PC-3 (cell line): ENCODE data around the gene AP1S1. TPM values are rescaled to one million over a fixed set of nuclear protein-coding genes. Genes with fewer than 3 reads are reported as not detected.
A peak's percentile ranks its signal among the peaks of the same experiment; 100 is the strongest.

ENCODE experiments used
- ATAC-seq: fragments of 200-7000 bp; cut with Tn5 transposase; 2 replicates; pipeline ENCODE4 v1.9.1; 2020; ENCODE audit warnings: mild to moderate bottlenecking, moderate library complexity
- BruUV-seq: library from RNA; stranded (reverse); fragments of 400-500 nt; replicated peaks from 2 replicates; lab custom pipeline; 2021; lab: Mats Ljungman, UMichigan
- CTCF ChIA-PET: fragments of 300-600 bp; sonication (Branson Sonifier 250); formaldehyde crosslinking; loops from one replicate; lab custom pipeline; 2022; ENCODE audit warnings: antibody characterized with exemption; lab: Charles Lee
- POLR2A ChIA-PET: fragments of 300-600 bp; sonication (Branson Sonifier 250); formaldehyde crosslinking; loops from one replicate; lab custom pipeline; 2022; ENCODE audit warnings: antibody characterized with exemption; ENCODE audit not compliant: unreplicated experiment; lab: Charles Lee
- DNase-seq: peaks from one replicate; pipeline ENCODE4 v3.0.0-alpha.2; 2015
- H2AFZ ChIP-seq: fragments of 300-600 bp; sonication (generic); 2 replicates; pipeline ENCODE4 v1.6.0; 2016; ENCODE audit warnings: antibody characterized with exemption, low read length
- H3F3A ChIP-seq: fragments of 300-600 bp; sonication (generic); one replicate; pipeline ENCODE4 v1.6.0; 2017; ENCODE audit warnings: antibody characterized with exemption, low read length, control low read depth, mild to moderate bottlenecking; ENCODE audit not compliant: unreplicated experiment
- H3K27ac ChIP-seq: fragments of 300-600 bp; sonication (generic); 2 replicates; pipeline ENCODE4 v1.5.1; 2016; ENCODE audit warnings: mild to moderate bottlenecking, low read length
- H3K27me3 ChIP-seq: fragments of 300-600 bp; sonication (generic); 2 replicates; pipeline ENCODE4 v1.6.1; 2016; ENCODE audit warnings: low read length, mixed read lengths
- H3K36me3 ChIP-seq: fragments of 300-600 bp; sonication (generic); 2 replicates; pipeline ENCODE4 v1.6.1; 2016; ENCODE audit warnings: low read depth, mixed run types, low read length, mixed read lengths
- H3K4me1 ChIP-seq: fragments of 300-600 bp; sonication (generic); 2 replicates; pipeline ENCODE4 v1.5.1; 2016; ENCODE audit warnings: low read length; ENCODE audit not compliant: insufficient read depth
- H3K4me2 ChIP-seq: fragments of 300-600 bp; sonication (generic); 2 replicates; pipeline ENCODE4 v1.6.0; 2016; ENCODE audit warnings: low read length
- H3K4me3 ChIP-seq: fragments of 300-600 bp; sonication (generic); 2 replicates; pipeline ENCODE4 v1.5.1; 2016; ENCODE audit warnings: mild to moderate bottlenecking, low read length, mixed read lengths
- H3K79me2 ChIP-seq: fragments of 300-600 bp; sonication (generic); 2 replicates; pipeline ENCODE4 v1.6.1; 2017; ENCODE audit warnings: low read length, mixed read lengths
- H3K9ac ChIP-seq: fragments of 300-600 bp; sonication (generic); 2 replicates; pipeline ENCODE4 v1.6.0; 2016; ENCODE audit warnings: mild to moderate bottlenecking, low read length
- H3K9me2 ChIP-seq: fragments of 300-600 bp; sonication (generic); replicated peaks from 2 replicates; pipeline ENCODE4 v1.6.1; 2016; ENCODE audit warnings: mixed run types, low read length, mixed read lengths
- H3K9me3 ChIP-seq: fragments of 300-600 bp; sonication (generic); 2 replicates; pipeline ENCODE4 v1.6.1; 2016; ENCODE audit warnings: low read length, mixed read lengths
- H4K20me1 ChIP-seq: fragments of 300-600 bp; sonication (generic); 2 replicates; pipeline ENCODE4 v1.6.1; 2016; ENCODE audit warnings: low read length, mixed read lengths
- EZH2 ChIP-seq: fragments of 300-600 bp; sonication (generic); IDR thresholded peaks from one replicate; pipeline ENCODE4 v1.6.1; 2017; ENCODE audit warnings: antibody characterized with exemption, mild to moderate bottlenecking, low read length; ENCODE audit not compliant: unreplicated experiment
- EZH2phosphoT487 ChIP-seq: fragments of 300-600 bp; sonication (generic); IDR thresholded peaks from 2 replicates; pipeline ENCODE4 v1.6.1; 2018; ENCODE audit warnings: mild to moderate bottlenecking, antibody characterized with exemption, low read length, borderline replicate concordance
- intact Hi-C: fragments of 100-400 bp; cut with micrococcal nuclease; formaldehyde crosslinking; loops from 2 replicates; pipeline ENCODE4 v1.9.0; 2023
- total RNA-seq: library from RNA; depleted of rRNA; stranded (reverse); fragments of >200 nt; gene quantifications from 2 replicates; pipeline ENCODE4 v1.2.3, GENCODE V29; 2014
- TF ChIP-seq, protein P1 (sequence below): fragments of 300-600 bp; sonication (generic); conservative IDR thresholded peaks from 2 replicates; pipeline ENCODE4 v1.5.1; 2017; ENCODE audit warnings: antibody characterized with exemption, low read depth, mild to moderate bottlenecking, low read length

Gene AP1S1
- total RNA-seq, 1 experiment from 2014 or later: 190 TPM

DNA sequence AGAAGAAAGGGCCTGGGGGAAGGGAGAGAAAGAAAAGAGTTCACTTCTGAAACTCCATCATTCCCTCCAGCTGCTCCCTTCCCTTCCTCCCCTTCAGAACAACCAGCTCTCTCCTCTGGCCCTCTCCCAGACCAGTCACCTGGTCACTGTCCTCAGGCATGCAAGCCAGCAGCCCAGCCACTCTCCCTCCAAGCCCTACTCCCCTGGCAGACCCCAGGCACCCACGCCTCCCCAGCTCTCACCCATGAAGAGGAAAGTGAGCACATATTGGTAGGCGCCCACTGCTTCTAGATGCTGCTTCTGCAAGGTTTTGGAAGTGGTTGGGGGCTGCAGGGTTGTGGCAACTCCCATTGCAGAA, 46.2 kb downstream of the AP1S1 start:
- no TSS peak for BruUV-seq
- H2AFZ ChIP-seq: no peak overlapping the region

DNA sequence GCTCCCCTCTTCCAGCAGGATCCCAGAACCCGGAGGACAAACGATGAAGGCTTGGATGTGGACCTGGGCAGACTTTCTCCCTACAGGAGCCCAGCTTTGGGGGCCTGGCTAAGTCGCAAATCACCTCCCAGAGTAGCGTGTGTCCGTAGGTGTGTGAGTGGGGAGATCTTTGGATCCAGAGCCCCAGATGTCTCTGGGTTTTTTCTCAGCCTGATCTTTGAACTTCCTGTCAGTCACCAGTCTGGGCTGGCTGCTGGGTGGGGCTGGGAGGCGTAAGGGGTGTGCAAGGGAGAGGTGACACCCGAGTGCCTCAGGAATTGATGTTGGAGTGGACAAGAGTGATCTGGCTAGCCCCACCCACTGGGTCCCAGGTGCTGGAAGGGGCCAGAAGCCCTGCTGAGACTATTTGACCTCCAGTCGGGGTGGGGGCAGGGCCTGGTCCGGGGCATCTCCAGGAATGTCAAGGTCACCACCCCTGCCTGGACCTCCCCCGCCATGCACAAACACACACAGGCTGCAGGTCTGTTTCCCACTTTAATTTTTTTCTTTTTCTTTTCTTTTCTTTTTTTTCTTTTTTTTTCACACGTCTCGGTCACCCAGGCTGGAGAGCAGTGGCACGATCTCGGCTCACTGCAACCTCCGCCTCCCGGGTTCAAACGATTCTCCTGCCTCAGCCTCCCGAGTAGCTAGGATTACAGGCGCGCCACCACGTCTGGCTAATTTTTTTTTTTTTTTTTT, 46.8 kb downstream of the AP1S1 start, which contains the start of gene MOGAT3:
Gene MOGAT3, minus strand, starts transcription at position 175 of the 738 bp plus-strand sequence. CDS start 182 bp downstream, outside the sequence.
- no peaks in the 10 kb centered on the region for H3K36me3 ChIP-seq
- H3K4me1 ChIP-seq: no peaks in the 10 kb centered on the region
- ChIA-PET CTCF (no interaction called here), POLR2A (no interaction called here)
- H3K9me2 ChIP-seq: no peaks in the 10 kb centered on the region
- DNase-seq (no peak), ATAC-seq (peak; percentile 35; the same call in 1 of the 2 replicates)
- no peaks in the 10 kb centered on the region for H3K9me3 ChIP-seq
- H3K4me3 ChIP-seq: no peak within 1 kb of the TSS
- no peaks in the 10 kb centered on the region for H3F3A ChIP-seq
- no peaks in the 10 kb centered on the region for H4K20me1 ChIP-seq
- H3K27ac ChIP-seq: no peak within 1 kb of the TSS
- BruUV-seq: no TSS peak
- no peaks in the 10 kb centered on the region for H3K27me3 ChIP-seq
- no peak within 1 kb of the TSS for H2AFZ ChIP-seq
- intact Hi-C loops: no loop called here
- no peak within 1 kb of the TSS for H3K4me2 ChIP-seq
- no peak within 1 kb of the TSS for H3K9ac ChIP-seq
- H3K79me2 ChIP-seq: no peaks in the 10 kb centered on the region
- TF ChIP-seq EZH2: no peak

More for the DNA sequence above, 46.2 kb downstream of the AP1S1 start:
- ChIA-PET CTCF (no interaction called here), POLR2A (interaction anchor here (0.6 kb wide), 1 partner anchor 35 kb away, joined by 6 read pairs; the partner anchor contains the start of gene VGF)
- no peaks in the 10 kb centered on the region for H3F3A ChIP-seq
- no peaks in the 10 kb centered on the region for H3K9me3 ChIP-seq
- no peaks in the 10 kb centered on the region for H3K79me2 ChIP-seq
- no peaks in the 10 kb centered on the region for H4K20me1 ChIP-seq
- DNase-seq (no peak), ATAC-seq (no peak)
- intact Hi-C loops: no loop called here
- TF ChIP-seq, protein P1, sequence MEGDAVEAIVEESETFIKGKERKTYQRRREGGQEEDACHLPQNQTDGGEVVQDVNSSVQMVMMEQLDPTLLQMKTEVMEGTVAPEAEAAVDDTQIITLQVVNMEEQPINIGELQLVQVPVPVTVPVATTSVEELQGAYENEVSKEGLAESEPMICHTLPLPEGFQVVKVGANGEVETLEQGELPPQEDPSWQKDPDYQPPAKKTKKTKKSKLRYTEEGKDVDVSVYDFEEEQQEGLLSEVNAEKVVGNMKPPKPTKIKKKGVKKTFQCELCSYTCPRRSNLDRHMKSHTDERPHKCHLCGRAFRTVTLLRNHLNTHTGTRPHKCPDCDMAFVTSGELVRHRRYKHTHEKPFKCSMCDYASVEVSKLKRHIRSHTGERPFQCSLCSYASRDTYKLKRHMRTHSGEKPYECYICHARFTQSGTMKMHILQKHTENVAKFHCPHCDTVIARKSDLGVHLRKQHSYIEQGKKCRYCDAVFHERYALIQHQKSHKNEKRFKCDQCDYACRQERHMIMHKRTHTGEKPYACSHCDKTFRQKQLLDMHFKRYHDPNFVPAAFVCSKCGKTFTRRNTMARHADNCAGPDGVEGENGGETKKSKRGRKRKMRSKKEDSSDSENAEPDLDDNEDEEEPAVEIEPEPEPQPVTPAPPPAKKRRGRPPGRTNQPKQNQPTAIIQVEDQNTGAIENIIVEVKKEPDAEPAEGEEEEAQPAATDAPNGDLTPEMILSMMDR: no peak
- no peak for TF ChIP-seq EZH2
- TF ChIP-seq EZH2phosphoT487: no peak
- H3K4me1 ChIP-seq: no peaks in the 10 kb centered on the region
- H3K27ac ChIP-seq: no peak overlapping the region
- no peak overlapping the region for H3K4me2 ChIP-seq
- no peaks in the 10 kb centered on the region for H3K9me2 ChIP-seq
- no peak overlapping the region for H3K4me3 ChIP-seq
- H3K9ac ChIP-seq: no peak overlapping the region
- H3K27me3 ChIP-seq: no peaks in the 10 kb centered on the region
- H3K36me3 ChIP-seq: no peaks in the 10 kb centered on the region

DNA sequence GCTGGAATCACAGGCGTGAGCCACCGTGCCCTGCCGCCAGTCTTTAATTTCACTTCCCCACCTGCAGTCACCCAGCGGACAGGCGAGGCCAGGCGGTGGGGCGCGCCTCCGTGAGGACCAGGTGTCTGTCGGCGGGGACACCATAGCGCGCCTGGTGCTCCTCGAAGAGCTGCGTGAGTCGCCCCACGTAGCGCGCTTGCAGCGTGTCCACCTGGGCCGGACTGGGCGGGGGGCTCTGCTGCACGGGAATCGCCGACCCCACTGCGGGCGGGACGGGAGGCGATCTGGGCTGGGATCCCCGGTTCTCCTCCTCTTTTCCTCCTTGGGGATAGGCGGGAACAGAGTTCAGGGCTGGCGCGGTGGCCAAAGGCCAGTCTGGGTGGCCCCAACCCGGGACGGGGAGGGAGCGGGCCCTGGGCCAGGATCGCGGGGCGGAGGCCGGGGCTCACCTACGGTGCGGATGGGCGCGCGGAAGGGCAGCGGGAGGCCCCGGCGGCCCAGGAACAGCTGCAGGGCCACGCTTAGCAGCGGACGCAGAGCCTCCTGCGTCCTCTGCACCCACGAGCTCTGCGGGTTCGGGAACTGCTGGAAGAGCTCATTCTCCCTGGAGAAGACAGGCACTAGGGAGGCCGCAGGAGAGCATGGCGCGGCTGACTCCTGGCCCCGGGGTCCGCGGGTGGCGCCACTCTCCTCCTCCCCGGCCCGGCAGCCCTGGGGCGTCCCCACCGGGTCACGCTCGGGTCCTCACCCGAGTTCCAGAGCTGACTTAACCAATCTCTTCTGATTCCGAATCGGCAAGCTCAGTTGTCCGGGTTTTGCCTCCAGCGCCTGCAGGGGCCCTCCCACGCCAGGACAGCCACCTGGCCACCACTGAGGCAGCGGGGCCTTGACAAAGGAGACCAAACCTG, 47.7 kb downstream of the AP1S1 start:
- Histone ChIP-seq H2AFZ (no peak overlapping the region), H3K4me2 (no peak overlapping the region)
- POLR2A ChIA-PET: no interaction called here

More for the DNA sequence above, 47.7 kb downstream of the AP1S1 start:
- intact Hi-C loops: no loop called here
- no peaks in the 10 kb centered on the region for H3K4me1 ChIP-seq
- DNase-seq (no peak), ATAC-seq (no peak)
- BruUV-seq: no TSS peak
- TF ChIP-seq EZH2phosphoT487 (no peak), EZH2 (no peak)
- TF ChIP-seq, protein P1: no peak
- H3K4me3 ChIP-seq: no peak overlapping the region
- no peak overlapping the region for H3K27ac ChIP-seq
- no peaks in the 10 kb centered on the region for H3F3A ChIP-seq
- H3K36me3 ChIP-seq: no peaks in the 10 kb centered on the region
- no peaks in the 10 kb centered on the region for H4K20me1 ChIP-seq
- no peaks in the 10 kb centered on the region for H3K9me2 ChIP-seq
- no peaks in the 10 kb centered on the region for H3K27me3 ChIP-seq
- CTCF ChIA-PET: no interaction called here
- H3K9me3 ChIP-seq: no peaks in the 10 kb centered on the region
- no peaks in the 10 kb centered on the region for H3K79me2 ChIP-seq
- no peak overlapping the region for H3K9ac ChIP-seq
